Measurements from ENCODE around the gene HADHB.

HADHB gene

DNA sequence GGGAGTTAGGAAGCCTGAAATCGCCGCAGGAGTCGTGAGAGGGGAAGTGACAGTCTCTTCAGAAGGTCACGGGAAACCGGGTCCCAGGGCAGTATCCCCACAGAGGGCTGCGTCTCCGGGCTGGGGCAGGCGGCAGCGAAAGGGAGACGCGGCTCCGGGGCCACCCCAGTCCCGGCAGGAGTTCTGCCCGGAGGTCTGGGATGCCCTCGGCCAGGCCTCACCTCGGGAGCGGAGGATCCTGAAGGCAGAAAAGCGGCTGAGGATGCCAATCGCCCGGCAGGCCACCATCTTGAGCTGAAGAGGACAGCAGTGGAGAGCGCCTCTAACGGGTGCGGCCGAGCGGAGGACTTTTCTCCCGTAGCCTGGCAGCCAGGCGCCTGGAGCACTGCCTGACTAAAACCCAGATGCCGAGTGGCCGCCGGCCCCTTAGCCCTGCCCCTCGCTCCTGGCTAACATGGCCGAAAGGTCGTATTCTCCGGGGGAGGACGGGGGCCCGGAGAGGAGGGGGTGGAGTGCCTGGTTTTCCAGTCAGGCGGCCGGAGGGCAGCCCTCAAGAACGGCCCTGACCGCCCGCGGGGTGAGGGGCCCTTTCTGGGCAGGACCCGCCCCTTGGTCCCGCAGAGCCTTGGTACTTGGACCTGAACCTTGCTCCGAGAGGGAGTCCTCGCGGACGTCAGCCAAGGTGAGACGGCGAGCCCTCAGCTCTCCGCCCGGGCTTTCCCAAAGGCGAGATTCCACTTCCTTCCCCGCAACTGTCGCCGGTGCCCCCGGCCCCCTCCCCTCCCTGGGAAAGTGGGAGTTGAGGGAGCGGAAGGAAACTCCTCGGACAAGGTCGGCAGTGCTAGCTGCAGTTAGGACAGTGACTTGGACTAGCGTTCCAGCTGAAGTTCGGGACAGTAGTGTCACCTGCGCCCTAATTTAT is at the start of gene HADHB, which contains the start of gene HADHA:
TSS of gene HADHB (plus strand) at position 631 of the 922 bp plus-strand sequence. CDS start 9,316 bp downstream, outside the sequence.
TSS of gene HADHA (minus strand) at position 324 of the 922 bp plus-strand sequence. CDS start at position 288, 36 bp downstream.
- DNase-seq: peak; percentile 79

DNA sequence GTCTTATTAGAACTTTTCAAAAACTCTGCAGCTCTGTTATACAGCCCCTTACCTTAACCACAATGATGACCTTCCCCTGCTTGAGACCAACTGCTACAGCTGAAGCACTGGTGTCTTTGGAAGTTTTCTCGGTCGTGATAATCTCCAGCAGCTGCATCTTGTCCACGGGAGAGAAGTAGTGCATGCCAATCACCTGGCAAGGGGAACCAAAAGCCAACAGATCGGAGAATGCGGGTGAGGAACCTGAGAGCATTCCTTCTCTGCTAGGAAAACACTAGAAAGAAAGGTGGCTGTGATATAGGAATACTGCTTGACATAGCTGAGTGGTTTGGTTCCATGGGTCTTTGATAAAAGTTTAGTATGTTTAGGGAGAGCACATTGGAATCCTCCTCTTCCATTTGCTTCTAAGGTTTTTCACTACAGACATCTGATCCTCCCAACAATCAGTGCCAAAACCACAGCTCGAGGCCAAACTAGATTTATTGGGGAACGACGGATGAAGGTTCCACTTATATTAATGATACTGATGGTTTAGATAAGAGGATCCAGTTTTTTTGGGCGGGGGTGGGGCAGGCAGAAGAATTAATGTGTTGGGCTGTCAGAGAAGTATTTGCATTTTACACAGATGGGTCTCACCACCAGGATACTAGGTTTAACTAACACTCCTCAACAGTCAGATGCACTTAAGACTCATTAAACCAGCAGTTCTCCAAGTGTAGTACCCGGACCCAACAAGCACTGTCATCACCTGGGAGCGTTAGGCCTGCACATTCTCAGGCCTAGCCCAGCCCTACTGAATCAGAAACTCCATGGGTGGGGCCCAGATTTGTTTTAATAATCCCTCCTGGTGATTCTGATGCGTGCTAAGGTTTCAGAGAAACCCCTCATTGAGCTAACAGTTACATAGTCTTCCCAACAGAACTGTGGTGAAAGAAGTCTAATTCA is 49.4 kb upstream of the HADHB start:
- no peak for DNase-seq

DNA sequence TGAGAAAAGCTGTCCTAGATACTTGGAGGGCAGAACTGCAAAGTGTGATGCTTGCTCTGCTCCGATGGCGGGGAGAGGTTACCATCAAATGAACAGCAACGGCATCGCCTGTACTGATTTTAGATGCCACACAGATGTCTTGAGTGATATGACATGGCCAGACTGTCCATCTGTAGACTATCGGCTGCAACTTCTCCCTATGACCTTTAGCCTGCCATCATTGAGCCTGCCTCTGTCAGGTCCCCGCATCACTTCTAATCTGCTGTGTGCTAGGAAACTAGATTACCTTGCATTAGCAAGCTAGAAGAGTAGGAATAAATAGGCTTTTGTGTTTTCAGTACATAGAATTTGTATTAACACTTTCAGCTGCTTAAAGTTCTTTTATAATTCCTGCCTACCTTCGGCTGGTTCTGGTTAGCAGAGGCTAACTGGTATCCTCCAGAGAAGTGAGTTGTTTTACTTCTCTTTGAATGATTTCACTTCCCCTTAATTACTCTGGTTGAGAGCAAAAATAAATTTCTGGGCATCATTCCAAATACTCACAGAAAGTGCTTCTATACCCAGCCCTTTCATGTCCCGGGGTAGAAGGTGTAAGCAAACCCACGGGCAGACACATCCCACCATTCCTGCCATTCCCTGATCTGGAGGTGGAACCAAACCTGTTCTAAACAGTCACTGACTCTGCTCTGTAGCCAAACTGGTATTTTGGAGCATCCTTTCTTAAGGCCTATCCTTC is 47.9 kb upstream of the HADHB start:
- DNase-seq: no peak

DNA sequence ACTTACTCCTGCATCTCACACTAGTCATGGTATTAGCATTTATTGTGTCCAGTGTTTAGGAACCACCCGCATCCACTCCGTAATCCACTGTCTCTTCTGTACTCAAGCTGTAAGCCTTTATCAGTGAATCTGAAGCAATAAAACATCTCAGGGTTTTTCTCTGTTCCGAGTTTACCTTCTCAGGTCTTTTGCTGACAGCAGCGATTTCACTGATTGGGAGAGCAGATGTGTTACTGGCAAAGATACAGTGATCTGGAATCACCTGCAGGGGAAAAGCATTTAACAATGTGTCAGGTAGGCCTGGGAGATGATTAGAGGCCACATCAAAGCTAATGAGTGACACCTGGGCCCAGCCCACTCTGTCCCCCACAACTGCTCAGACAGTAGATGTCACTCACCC is 47.2 kb upstream of the HADHB start:
- no peak for DNase-seq

DNA sequence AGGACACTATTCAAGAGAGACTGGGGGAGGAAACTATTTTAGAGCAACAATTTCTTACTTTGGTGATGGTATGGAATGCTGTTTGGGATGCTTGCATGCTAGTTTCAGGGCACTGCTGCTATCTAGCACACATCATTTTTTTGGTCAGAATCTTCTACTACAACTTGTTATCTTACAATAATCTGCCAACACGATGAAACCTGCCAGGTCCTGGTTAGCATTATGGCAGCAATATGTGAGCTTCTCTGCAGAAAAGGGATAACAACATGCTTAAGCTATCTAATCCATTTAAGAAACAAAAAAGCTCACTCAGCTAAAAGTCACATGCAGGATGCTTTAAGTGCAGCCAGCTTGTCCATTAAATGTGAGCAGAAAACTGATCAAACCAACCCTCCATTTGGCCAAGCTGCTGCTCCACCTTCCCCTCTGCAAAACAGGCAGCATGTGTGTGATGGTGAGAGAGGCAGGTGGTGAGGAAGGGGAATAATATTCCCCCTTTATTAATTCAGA is 41.7 kb upstream of the HADHB start:
- no peak for DNase-seq

DNA sequence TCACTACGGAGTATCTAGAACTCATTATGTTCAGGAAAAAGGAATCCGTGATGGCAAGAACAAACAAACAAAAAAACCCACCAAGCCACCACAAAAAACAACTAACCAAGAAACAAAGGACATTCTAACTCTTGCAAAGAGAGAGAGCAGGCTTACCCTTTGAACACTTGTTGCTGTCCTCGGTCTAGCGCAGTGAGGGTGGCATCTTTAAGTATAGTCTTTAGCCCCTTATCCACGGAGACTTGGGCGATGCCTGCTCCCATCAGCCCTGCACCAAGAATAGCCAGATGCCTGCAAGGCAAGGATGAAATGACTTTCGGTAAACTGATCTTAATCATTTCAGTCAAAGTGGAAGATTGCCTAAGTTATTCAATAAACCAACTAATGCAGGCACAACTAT is 40.8 kb upstream of the HADHB start:
- DNase-seq: no peak

DNA sequence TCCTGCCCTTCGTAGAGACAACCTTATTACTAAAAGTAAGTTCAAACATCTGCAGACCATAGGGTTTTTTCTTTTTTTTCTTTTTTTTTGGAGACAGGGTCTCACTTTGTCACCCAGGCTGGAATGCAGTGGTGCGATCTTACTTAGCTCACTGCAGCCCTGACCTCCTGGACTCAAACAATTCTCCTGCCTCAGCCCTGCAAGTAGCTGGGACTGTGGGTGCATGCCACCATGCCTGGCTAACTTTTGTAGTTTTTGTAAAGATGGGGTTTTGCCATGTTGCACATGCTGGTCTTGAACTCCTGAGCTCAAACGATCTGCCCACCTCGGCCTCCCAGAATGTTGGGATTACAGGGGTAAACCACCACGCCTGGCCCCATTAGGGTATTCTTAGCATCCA is 32.7 kb upstream of the HADHB start:
- no peak for DNase-seq

DNA sequence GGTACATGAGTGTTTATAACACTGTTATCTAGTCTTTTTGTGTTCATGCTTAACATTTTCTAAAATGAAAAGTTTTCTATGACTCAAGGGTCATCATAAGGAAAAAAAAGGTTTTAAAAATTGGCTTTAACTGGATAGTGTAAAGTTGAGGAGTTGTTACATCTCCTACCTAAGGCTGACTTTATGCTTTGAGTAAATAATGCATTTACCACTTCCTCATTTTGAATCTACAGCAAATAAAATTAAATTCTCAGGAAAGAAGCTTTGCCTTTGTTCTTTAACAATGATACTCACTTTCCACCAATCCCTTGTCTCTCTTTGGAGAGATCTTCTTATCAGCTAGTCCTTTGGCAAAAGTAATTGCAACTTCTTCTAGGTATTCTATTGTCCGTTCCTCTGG is 30.0 kb upstream of the HADHB start:
- DNase-seq: no peak

DNA sequence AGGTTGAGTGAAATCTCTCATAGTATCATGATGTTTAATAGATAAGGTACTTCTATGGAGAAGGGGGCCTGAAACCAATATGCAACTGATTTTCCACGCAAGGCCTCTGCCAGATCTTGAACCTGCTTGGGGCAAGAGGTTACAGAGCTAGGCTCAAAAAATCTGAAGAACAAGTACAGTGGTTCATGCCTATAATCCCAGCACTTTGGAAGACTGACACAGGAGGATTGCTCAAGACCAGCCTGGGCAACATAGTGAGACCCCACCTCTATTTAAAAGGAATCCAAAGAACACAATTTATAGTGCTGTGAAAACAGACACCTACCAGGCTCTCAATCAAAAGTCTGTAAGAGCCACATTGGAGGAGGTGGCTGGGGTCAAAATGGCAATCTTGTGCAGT is 28.9 kb upstream of the HADHB start:
- no peak for DNase-seq

DNA sequence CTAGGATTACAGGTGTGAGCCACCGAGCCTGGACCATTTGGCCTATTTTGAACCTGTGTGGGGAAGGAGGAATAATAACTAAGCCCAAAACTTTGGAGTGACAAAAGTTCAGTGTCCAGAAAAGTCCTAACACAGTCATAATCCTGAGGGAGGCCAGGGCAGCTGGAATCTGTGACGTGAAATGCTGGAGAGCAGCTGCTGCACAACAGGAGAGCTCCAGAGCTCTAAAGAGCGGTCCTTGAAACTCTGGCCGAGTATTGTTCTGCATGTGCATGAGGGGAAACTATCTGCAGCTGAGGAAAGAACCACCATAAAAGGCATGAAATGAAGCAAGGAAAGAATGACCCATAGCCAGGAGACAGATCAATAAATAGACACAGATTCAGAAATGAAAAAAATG is 28.2 kb upstream of the HADHB start:
- DNase-seq: no peak

DNA sequence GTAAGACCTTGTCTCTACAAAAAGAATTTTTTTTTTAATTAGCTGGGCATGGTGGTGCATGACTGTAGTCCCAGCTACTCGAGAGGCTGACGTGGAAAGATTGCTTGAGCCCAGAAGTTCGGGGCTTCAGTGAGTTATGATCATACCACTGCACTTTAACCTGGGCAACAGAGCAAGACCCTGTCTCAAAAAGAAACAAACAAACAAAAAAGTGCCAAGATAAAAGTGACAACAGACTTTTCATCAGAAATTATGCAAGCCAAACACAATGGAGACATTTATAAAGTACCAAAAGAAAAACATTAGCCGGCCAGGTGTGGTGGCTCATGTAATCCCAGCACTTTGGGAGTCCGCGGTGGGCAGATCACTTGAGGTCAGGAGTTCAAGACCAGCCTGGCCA is 27.0 kb upstream of the HADHB start:
- DNase-seq: no peak

DNA sequence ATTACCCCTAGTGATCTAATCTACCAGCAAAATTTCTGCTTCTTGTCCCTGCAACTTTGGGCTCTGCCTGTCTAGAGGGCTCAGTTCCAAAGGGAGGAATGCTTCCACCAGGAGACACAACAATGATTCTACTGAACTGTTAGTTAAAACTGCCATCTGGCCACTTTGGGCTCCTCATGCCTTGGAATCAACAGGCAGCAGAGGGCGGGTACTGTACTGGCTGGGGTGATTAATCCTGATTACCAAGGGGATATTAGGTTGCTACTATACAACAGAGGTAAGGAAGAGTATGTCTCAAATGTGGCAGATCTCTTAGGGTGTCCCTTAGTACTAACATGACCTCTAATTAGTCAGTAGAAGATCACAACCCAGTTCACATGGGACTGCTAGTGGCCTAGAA is 21.7 kb upstream of the HADHB start:
- no peak for DNase-seq

DNA sequence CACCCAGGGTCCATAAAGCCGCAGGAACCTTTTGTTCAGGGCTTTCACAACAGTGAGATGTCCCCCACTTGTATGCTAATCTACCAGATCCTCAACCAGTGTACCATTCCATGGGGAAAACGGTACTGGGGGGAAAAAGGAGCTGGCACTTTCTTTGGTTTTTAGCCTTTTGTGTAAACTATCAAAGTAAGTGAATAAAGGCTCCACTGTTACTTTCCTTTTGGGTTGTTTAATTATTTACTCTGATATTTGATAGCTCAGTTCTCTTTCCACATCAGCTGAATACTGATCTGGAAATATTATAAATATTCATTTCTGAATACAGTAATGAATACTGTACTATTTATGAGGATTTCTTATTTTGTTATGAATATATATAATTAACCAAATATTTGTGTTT is 20.6 kb upstream of the HADHB start:
- no peak for DNase-seq

DNA sequence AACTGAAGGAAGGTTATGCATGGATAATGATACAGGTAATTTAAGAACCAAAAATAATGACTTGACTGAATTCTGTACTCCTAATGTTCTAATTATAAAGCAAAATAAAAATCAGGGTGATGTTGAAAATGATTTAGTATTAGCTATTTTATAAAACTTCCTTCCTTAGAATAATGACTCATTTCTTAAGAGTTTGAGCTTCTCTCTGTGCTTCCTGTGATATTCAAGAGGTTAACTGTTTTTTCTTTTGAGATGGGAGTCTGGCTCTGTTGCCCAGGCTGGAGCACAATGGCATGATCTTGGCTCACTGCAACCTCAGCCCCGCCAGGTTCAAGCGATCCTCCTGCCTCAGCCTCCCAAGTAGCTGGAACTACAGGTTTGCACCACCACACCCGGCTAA is 15.1 kb upstream of the HADHB start:
- DNase-seq: no peak

DNA sequence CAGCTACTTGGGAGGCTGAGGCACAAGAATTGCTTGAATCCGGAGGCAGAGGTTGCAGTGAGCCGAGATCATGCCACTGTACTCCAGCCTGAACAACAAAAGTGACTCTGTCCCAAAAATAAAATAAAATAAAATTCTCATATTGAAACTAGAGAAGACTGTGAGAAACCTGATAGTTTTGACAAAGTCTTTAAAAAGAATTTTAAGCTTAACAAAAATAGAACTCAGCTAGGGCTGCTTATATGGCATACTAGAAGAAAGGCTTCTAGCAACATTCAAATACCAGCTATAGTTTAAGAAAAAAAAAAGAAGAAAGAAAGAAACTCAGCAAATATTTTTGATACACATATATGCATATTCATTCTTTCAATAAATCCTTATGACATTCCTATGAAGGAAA is 13.9 kb upstream of the HADHB start:
- DNase-seq: no peak

DNA sequence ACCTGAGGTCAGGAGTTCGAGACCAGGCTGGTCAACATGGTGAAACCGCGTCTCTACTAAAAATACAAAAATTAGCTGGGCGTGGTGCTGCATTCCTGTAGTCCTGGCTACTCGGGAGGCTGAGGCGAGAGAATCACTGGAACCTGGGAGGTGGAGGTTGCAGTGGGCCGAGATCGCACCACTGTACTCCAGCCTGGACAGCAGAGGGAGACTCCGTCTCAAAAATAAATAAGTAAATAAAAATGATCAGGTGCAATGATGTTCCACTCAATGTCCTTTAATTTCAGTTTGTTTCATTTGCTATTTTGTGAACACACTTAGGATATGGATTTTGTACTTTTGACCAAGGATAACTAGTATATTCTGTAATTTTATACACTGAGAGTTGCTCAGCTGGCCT is 9.7 kb upstream of the HADHB start:
- no peak for DNase-seq

DNA sequence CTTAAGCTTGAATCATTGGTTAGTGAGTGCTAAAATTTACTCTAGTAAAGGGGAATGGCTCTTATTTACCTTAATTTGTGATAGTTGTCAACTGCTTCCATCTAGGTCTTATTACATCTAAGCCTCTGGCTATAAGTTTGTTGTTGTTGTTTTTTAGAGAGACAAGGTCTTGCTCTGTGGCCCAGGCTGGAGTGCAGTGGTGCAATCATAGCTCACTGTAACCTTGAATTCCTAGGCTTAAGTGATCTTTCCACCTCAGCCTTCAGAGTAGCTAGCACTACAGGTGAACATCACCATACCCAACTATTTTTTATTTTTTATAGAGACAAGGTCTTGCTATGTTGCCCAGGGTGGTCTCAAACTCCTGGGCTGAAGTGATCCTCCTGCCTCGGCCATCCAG is 6.9 kb upstream of the HADHB start:
- no peak for DNase-seq

DNA sequence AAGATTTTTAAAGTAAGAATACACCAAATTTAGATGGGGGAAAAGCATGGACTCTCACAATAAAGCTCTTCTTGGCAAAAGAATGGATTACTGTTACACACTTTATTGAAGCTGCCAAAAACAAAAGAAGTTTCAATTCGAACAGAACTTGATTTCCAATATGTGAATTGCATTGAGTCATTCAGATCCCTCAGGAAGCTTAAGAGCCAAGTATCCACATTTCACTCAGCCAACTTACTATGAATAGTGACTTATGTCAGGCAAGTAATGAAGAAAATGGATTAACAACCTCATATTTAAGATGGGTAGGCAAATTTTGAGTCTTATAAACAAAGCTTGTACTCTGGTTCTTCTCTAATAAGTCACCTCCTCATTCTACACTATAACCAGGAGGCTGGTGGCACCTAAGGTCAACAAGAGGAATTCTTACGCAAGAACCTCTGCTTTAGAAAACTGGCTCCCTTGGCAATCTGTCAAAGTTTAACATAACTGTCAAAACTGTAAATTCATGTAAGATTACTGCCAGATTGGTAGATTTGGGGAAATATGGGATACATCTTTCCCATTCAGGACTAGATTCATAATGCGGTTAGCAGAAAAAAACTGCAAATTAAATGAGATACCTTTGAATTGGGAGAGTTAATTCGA is 6.3 kb upstream of the HADHB start:
- no peak for DNase-seq

DNA sequence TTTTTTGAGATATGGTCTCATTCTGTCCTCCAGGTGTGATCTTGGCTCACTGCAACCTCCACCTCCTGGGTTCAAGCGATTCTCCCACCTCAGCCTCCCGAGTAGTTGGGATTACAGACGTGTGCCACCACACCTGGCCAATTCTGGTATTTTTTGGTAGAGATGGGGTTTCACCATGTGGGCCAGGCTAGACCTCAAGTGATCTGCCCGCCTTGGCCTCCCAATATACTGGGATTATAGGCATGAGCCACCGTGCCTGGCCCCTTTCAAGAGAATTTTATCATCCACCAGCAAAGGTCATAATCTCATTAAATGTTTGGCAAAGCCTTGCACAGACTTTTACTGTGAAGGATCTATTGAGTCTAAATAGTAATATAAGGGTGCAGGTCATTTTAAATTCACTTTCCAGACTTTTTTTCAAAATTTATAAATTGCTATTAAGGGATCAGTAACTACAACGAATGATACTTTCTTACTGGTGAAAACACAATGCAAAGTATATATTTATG is 2.8 kb upstream of the HADHB start:
- no peak for DNase-seq

DNA sequence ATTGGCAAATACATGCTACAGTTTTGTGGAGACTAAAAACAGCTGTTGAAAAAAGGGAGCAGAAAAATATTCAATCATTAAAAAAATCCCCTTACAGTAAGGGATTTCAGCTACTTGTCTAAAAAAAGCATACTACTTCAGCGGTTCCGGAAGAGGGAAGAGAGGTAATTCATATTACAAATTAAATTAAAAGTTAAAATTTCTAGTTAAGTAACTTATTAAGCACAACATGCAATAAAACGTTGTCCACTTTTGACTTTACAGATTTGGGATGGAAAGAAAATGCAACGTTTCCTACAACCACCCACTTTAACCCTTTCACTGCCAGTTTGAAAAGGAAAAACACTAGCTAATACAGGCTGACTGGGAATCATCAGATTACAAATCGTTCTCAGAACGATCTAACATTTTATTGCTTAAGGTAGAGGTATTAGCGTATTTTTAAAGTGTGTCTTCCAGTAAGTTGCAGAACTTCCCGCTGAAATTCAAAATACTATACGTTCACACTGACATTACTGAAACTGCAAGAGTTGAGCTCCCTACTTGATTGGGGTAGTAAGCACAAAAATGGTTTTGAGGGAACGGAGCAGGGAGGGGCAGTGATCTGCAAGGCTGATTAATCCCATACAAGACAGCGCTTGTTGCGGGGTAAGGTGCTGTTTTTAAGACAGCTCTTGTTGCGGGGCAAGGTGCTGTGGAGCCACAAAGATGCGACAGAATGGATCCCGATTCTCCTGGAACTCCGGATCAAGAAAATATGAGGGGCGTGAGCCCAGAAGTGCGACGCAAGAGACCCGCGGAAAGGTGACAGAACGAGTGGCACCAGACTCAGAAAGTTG is 1.1 kb upstream of the HADHB start:
- no peak for DNase-seq

DNA sequence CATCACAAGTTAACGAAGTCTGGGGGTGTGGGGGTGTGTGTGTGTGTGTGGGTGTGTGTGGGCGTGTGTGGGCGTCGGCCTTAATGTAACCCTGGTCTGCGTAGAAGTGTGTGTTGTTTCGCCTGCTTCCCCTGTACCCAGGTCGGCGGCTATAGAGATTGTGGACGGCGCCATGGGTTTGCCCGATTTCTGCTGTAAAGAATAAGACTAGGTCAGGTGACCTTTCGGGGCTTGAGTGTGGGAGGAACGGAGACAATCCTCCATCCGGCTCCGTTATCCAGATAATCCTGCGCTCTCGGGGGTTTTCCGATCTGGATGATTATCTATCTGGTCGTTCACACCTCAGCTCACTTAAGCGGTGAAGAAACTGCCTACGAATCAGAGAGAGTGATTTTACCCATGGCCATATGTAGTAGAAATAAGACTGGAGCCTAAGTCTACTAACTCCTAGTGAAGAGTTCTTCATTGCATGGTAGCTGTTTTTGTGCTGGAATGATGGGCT is 543 bp downstream of the HADHB start:
- peak; percentile 34 for DNase-seq

Data from NK-92 treated with Interleukin-12 subunit alpha and Interleukin-12 subunit beta, amount 100 ng/mL, for 24 hours (cell line).